IMR-90 (cell line): ENCODE results near the gene CFAP251. TPM values are rescaled to one million over a fixed set of nuclear protein-coding genes. Genes with fewer than 3 reads are reported as not detected.
A peak's percentile ranks its signal among the peaks of the same experiment; 100 is the strongest.

Source experiments
- ATAC-seq: fragments of 200-7000 bp; cut with Tn5 transposase; 2 replicates; pipeline ENCODE4 v1.9.1; 2020; ENCODE audit warnings: low read depth, mild to moderate bottlenecking, moderate library complexity
- BruUV-seq: library from RNA; stranded (reverse); fragments of 400-500 nt; replicated peaks from 2 replicates; lab custom pipeline; 2021; lab: Mats Ljungman, UMichigan
- CTCF ChIA-PET: fragments of 300-600 bp; formaldehyde crosslinking; extraction: SDS; loops from one replicate; lab custom pipeline; 2021; ENCODE audit warnings: antibody characterized with exemption; lab: Yijun Ruan, JAX
- POLR2A ChIA-PET: fragments of 300-600 bp; sonication (Branson Sonifier 250); formaldehyde crosslinking; loops from one replicate; lab custom pipeline; 2022; ENCODE audit warnings: antibody characterized with exemption; ENCODE audit not compliant: unreplicated experiment; lab: Charles Lee
- DNase-seq: peaks from one replicate; pipeline ENCODE4 v3.0.0; 2013
- H2AFZ ChIP-seq: replicated peaks from 2 replicates; pipeline ENCODE3; 2013; ENCODE audit warnings: low read length, mild to moderate bottlenecking; ENCODE audit not compliant: poor library complexity
- H2AK5ac ChIP-seq: 2 replicates; pipeline ENCODE4 v1.6.1; 2013; ENCODE audit warnings: low read depth, low read length, inconsistent platforms
- H2AK9ac ChIP-seq: replicated peaks from 2 replicates; pipeline ENCODE3; 2013; ENCODE audit warnings: mild to moderate bottlenecking, low read depth, low read length, moderate library complexity; ENCODE audit not compliant: poor library complexity
- H2BK120ac ChIP-seq: 2 replicates; pipeline ENCODE4 v1.6.1; 2013; ENCODE audit warnings: low read depth, low read length, inconsistent platforms
- H2BK15ac ChIP-seq: 3 replicates; pipeline ENCODE4 v1.6.1; 2013; ENCODE audit warnings: low read depth, low read length, inconsistent platforms
- H2BK20ac ChIP-seq: 2 replicates; pipeline ENCODE4 v1.6.1; 2013; ENCODE audit warnings: low read depth, mild to moderate bottlenecking, inconsistent platforms, low read length, moderate library complexity
- H2BK5ac ChIP-seq: 2 replicates; pipeline ENCODE4 v1.6.1; 2013; ENCODE audit warnings: mild to moderate bottlenecking, low read depth, low read length, inconsistent platforms; ENCODE audit not compliant: poor library complexity, severe bottlenecking
- H3K14ac ChIP-seq: replicated peaks from 2 replicates; pipeline ENCODE4 v1.6.1; 2013; ENCODE audit warnings: low read depth, low read length, inconsistent platforms
- H3K18ac ChIP-seq: 2 replicates; pipeline ENCODE4 v1.6.1; 2013; ENCODE audit warnings: low read depth, low read length, control low read depth
- H3K23ac ChIP-seq: 2 replicates; pipeline ENCODE4 v1.6.1; 2013; ENCODE audit warnings: low read depth, low read length, inconsistent platforms
- H3K27ac ChIP-seq: 2 replicates; pipeline ENCODE4 v1.5.1; 2013; ENCODE audit warnings: mild to moderate bottlenecking, control low read depth, low read length; ENCODE audit not compliant: insufficient read depth
- H3K27me3 ChIP-seq: 2 replicates; pipeline ENCODE4 v1.6.1; 2013; ENCODE audit warnings: low read length; ENCODE audit not compliant: control insufficient read depth, insufficient read depth
- H3K36me3 ChIP-seq: 2 replicates; pipeline ENCODE4 v1.6.1; 2013; ENCODE audit warnings: low read length, mixed read lengths; ENCODE audit not compliant: control insufficient read depth, insufficient read depth
- H3K4ac ChIP-seq: 2 replicates; pipeline ENCODE4 v1.6.1; 2013; ENCODE audit warnings: low read depth, low read length, inconsistent platforms
- H3K4me1 ChIP-seq: 2 replicates; pipeline ENCODE4 v1.6.1; 2013; ENCODE audit warnings: low read length, mixed read lengths; ENCODE audit not compliant: control insufficient read depth, insufficient read depth
- H3K4me2 ChIP-seq: 2 replicates; pipeline ENCODE4 v1.6.1; 2013; ENCODE audit warnings: low read depth, mild to moderate bottlenecking, control low read depth, low read length, moderate library complexity
- H3K4me3 ChIP-seq: 2 replicates; pipeline ENCODE4 v1.5.1; 2013; ENCODE audit warnings: low read depth, mild to moderate bottlenecking, control low read depth, low read length, moderate library complexity; ENCODE audit not compliant: insufficient read depth
- H3K56ac ChIP-seq: 2 replicates; pipeline ENCODE4 v1.6.1; 2013; ENCODE audit warnings: low read length, inconsistent platforms; ENCODE audit not compliant: insufficient read depth; ENCODE audit errors: extremely low read depth
- H3K79me1 ChIP-seq, 2 experiments: 2 replicates each; pipeline ENCODE4 v1.6.1; 2013; ENCODE audit warnings: low read length in 2 of 2, inconsistent platforms in 1 of 2, low read depth in 1 of 2
- H3K9ac ChIP-seq: 2 replicates; pipeline ENCODE4 v1.6.1; 2013; ENCODE audit warnings: low read depth, low read length, control low read depth
- H3K9me1 ChIP-seq: 2 replicates; pipeline ENCODE4 v1.6.1; 2013; ENCODE audit warnings: low read length, inconsistent platforms; ENCODE audit not compliant: insufficient read depth
- H3K9me3 ChIP-seq: 2 replicates; pipeline ENCODE4 v1.6.1; 2013; ENCODE audit warnings: low read length; ENCODE audit not compliant: control insufficient read depth, insufficient read depth
- H4K20me1 ChIP-seq: 2 replicates; pipeline ENCODE4 v1.6.1; 2013; ENCODE audit warnings: low read length, inconsistent platforms; ENCODE audit not compliant: insufficient read depth
- H4K5ac ChIP-seq: 2 replicates; pipeline ENCODE4 v1.6.1; 2013; ENCODE audit warnings: mild to moderate bottlenecking, low read depth, low read length, control low read depth
- H4K8ac ChIP-seq, 2 experiments: 2 replicates each; pipeline ENCODE4 v1.6.1; 2013; ENCODE audit warnings: low read depth in 2 of 2, low read length in 2 of 2, control low read depth in 1 of 2, inconsistent platforms in 1 of 2
- H4K91ac ChIP-seq: 2 replicates; pipeline ENCODE4 v1.6.1; 2013; ENCODE audit warnings: low read depth, low read length, inconsistent platforms; ENCODE audit not compliant: insufficient read depth
- BHLHE40 ChIP-seq: fragments of 150-350 bp; IDR thresholded peaks from 2 replicates; pipeline ENCODE4 v1.6.1; 2016; ENCODE audit warnings: mild to moderate bottlenecking, low read depth, low read length
- CEBPB ChIP-seq: IDR thresholded peaks from 2 replicates; pipeline ENCODE4 v1.6.1; 2012; ENCODE audit warnings: low read depth, low read length, improper control_type of control experiment
- FOS ChIP-seq: fragments of 150-350 bp; IDR thresholded peaks from 2 replicates; pipeline ENCODE4 v1.6.1; 2016; ENCODE audit warnings: low read depth, low read length
- NFE2L2 ChIP-seq: fragments of 150-350 bp; IDR thresholded peaks from 2 replicates; pipeline ENCODE4 v1.6.1; 2016; ENCODE audit warnings: low read depth, mild to moderate bottlenecking, low read length
- RFX5 ChIP-seq: IDR thresholded peaks from 2 replicates; pipeline ENCODE4 v1.8.0; 2012; ENCODE audit warnings: low read depth, mild to moderate bottlenecking, low read length, moderate library complexity
- WGBS, 2 experiments: methylation state at CpG; one replicate each; pipeline versions ENCODE4 v1.1.5 to v1.1.7; 2013; ENCODE audit warnings: missing lambda C conversion rate in 2 of 2; ENCODE audit not compliant: insufficient read length in 1 of 2; ENCODE audit errors: extremely low coverage in 2 of 2; 5-methylcytosine and 5-hydroxymethylcytosine counted together
- dilution Hi-C: fragments of 300-500 bp; cut with HindIII; formaldehyde crosslinking; loops from one replicate; pipeline ENCODE4 v1.14.3; 2018; ENCODE audit warnings: low sequenced_read_pairs; ENCODE audit not compliant: unreplicated experiment
- in situ Hi-C: fragments of 300-500 bp; cut with MboI; formaldehyde crosslinking; loops from 3 replicates; pipeline ENCODE4 v1.14.3; 2019; ENCODE audit warnings: low sequenced_read_pairs, inconsistent platforms, mixed read lengths
- intact Hi-C: fragments of 100-400 bp; cut with micrococcal nuclease; formaldehyde crosslinking; loops from 2 replicates; pipeline ENCODE4 v1.10.0; 2022
- polyA plus RNA-seq, 3 experiments: library from polyadenylated mRNA; depleted of rRNA; stranded (reverse); fragments of >200 nt; gene quantifications; 2 replicates each; pipeline ENCODE4 v1.2.3, GENCODE V29; 2012; ENCODE audit warnings: low replicate concordance in 1 of 3
- total RNA-seq: library from RNA; depleted of rRNA; stranded (reverse); fragments of >200 nt; gene quantifications from 2 replicates; pipeline ENCODE4 v1.2.3, GENCODE V29; 2012

The CFAP251 gene
- total and polyA plus RNA-seq, 2 of the 4 experiments (the other 2 are of a cell fraction): 7.8 to 9.1 TPM

DNA sequence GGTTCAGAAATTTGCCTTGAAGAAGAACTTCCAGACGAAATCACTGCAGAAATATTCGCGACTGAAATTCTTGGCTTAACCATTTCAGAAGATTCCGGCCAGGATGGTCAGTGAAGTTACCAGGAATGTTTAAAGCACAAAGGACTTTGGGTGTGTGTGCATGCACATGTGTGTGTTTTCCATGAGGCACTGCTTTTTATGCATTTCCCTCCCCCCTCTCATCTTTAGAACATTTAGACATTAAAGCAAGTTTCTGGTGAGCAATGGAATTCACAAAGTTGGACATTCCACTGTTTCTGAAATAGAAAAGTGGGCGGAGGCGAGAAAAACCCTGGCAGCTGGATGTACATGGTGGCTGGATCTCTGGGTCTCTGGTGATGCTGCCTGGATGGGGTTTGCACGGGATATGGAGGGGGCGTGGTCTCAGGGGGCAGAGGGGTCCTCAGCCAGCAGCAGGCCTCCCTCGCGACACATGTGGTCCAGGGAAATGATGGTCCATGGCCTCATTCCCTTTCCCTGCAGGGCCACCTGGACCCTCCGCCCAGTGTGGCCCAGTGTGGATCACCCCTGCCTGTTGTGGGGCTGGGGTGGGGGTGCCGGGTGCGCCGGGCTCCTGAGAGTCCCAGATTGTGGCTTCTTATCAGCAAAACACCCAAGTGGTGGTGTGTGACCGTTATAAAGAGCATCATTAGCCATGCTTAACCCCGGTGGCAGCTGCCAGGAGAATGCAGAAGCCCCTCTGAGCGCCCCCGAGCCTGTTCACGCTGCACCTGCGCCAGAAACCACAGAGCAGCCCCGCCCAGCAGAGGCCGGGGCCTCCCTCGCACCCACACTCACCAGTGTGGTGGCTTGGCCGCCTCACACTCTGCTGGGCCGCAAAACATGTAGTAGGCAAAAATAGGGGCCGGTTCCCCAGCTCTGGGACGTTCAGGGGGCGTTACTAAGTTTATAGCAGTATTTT lies 85.5 kb downstream of the CFAP251 start:
- Histone ChIP-seq H3K9ac (no peak overlapping the region), H3K36me3 (no peaks in the 10 kb centered on the region), H3K4me1 (peaks cover 14% of the 10 kb centered on the region), H4K91ac (no peak overlapping the region; the same call in 1 of the 2 replicates), H3K9me1 (no peaks in the 10 kb centered on the region), H2AK9ac (peak overlapping the region; percentile 39), H3K18ac (peak overlapping the region; percentile 74), H4K8ac (peak overlapping the region in 1 of 2 experiments; percentile 21; a peak in 1 of 4 replicates), H3K4me2 (peak overlapping the region; percentile 39; the same call in 1 of the 2 replicates), H4K20me1 (no peaks in the 10 kb centered on the region), H3K79me1 (no peaks in the 10 kb centered on the region), H2AFZ (peak overlapping the region; percentile 65), H3K4ac (peak overlapping the region; percentile 38; the same call in 1 of the 2 replicates), H3K9me3 (no peaks in the 10 kb centered on the region), H3K27me3 (no peaks in the 10 kb centered on the region), H2BK120ac (no peak overlapping the region), H3K56ac (no peak overlapping the region), H2AK5ac (peak overlapping the region; percentile 20; the same call in 1 of the 2 replicates), H3K27ac (peak overlapping the region; percentile 29; the same call in 1 of the 2 replicates), H4K5ac (0 out of 2 replicates have a peak overlapping the region, but pooled peaks have one; percentile 48), H2BK5ac (peak overlapping the region; percentile 15), H2BK20ac (no peak overlapping the region), H3K4me3 (no peak overlapping the region), H3K14ac (peak overlapping the region; percentile 60; the same call in 1 of the 2 replicates), H2BK15ac (no peak overlapping the region), H3K23ac (peak overlapping the region; percentile 24; the same call in 1 of the 2 replicates)
- DNase-seq: no peak
- ChIA-PET CTCF (no interaction called here), POLR2A (no interaction called here)
- TF ChIP-seq CEBPB (no peak), FOS (no peak), BHLHE40 (no peak), NFE2L2 (no peak), RFX5 (no peak)
- WGBS, 2 experiments: 70% methylated on average over 9 of the region's 28 CpGs; no CpG with 5 or more reads in 1 of the 2 experiments
- in situ Hi-C loops (no loop called here), dilution Hi-C loops (no loop called here), intact Hi-C loops (no loop called here)
- ATAC-seq: peak; percentile 65
- no TSS peak for BruUV-seq
